Retinal pigment epithelial cell (primary cell): ENCODE data around the gene KCTD5.

Source experiments
- DNase-seq: peaks from one replicate; pipeline ENCODE4 v3.0.0-alpha.2; 2010; ENCODE audit warnings: low read depth
- H3K4me3 ChIP-seq: 2 replicates; pipeline ENCODE4 v1.5.1; 2011; ENCODE audit warnings: mild to moderate bottlenecking, low read length, control low read depth, moderate library complexity
- CTCF ChIP-seq: conservative IDR thresholded peaks from 2 replicates; pipeline ENCODE4 v1.5.1; 2011; ENCODE audit warnings: low read depth, low read length, control low read depth, inconsistent platforms

KCTD5 gene

DNA sequence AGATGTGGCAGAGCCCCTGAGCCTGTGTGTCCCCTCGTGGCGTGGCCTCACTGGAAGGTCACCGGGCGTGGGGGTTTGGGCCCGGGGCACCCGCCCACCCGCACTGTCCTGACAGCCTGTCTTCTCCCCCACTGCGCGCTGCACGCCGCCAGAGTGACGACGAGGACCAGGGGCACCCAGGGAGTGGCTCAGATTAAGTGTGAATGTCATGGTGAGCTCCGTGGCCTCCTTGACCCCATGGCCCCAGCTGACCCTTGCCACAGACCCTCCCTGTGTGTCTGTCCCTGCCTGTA, 22.6 kb downstream of the KCTD5 start:
- TF ChIP-seq CTCF, result no peak
- no peak overlapping the region for H3K4me3 ChIP-seq
- DNase-seq, result no peak

DNA sequence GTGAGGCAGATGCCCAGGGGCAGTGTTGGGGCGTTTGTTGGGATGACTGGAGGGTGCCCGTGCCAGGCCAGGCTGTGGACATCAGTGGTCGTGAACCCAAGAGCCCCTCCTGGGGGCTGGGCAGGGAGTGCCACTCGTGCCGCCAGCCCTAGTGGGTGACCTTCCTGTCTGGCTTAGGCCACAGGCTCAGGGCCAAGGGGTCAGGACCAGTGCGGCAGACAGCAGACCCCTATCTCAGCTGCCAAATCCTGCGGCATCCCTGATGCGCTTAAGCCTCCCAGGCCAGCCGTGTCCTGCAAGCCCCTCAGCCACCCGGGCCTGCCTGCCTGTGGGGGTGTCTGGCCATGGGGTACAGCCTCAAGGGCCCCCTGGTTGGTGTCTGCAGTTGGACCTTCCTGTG, 23.0 kb downstream of the KCTD5 start:
- no peak overlapping the region for H3K4me3 ChIP-seq
- DNase-seq, result no peak
- no peak for TF ChIP-seq CTCF

DNA sequence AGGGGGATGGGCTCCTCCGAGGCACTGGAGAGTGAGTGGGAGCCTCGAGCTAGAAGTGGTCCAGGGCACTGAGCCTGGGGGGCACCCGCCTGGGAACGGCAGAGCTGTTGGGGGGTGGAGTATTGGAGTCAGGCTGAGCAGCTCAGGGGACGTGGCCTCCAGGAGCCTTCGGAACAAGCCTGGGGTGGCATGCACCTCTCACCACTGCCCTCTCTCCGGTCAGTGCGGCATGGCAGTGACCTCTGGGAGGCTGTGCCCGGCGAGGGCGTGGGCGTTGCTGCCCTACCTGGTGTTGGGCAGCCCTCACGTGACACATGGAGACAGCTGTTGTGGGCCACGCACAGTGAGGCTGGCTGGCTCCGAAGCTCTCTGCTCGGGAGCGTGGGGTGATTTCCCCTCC, 23.8 kb downstream of the KCTD5 start:
- no peak for DNase-seq
- H3K4me3 ChIP-seq, result no peak overlapping the region
- TF ChIP-seq CTCF, result no peak

GRCh38 chr16:2706611-2707311, 24.4 kb downstream of the KCTD5 start:
- no peak for TF ChIP-seq CTCF
- no peak overlapping the region for H3K4me3 ChIP-seq
- no peak for DNase-seq

DNA sequence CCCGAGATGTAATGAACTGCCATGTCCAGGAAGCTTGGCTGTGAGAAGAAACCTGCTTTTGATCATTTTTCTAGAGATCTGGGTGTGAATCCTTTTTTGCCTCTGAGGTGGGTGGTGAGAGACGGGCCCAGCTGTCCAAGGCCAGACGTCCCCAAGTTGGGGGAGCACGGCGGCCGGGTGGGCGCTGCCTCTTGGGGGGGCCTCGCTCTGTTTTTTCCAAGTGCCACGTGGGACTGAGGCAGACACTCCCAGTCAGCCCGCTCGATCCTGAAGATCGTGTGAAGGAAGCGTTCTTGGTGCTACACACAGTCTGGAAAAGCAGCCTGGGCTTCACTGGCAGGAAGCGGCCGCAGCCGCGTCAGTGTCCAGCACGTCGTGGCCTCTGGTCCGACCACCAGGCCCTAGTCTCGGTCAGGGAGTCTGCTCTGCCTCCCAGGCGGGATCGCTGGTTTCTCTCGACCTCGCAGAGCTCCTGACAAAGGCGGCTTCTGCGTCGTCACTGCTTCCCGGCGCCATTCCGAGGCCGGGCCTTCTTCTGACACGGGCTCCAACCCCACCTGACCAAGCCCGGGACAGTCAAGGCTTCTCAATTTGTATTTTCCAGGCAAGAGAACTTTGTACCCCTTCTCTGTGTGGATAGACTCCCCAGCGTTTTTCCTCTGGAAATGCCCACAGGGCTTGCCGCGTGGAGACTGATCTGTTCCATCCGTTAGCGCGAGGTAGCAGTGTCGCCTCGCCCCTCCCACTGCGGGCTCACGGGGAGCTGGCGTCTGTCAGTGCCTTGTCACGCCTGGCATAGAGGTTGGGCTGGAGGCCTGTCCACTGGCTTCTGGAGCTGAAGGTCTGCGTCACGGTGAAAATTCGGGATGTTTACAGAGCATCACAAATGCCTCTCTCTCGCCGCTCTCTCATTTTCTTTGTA, 25.3 kb downstream of the KCTD5 start:
- no peak overlapping the region for H3K4me3 ChIP-seq
- no peak for TF ChIP-seq CTCF
- DNase-seq, result no peak

- H3K4me3 ChIP-seq, result no peak overlapping the region
- no peak for TF ChIP-seq CTCF
- DNase-seq, result no peak
These were observed 25.9 kb downstream of the KCTD5 start for GRCh38 chr16:2708290-2708639.
